Fibroblast of lung (primary cell): ENCODE results near the gene WDR90. TPM values are rescaled to one million over a fixed set of nuclear protein-coding genes. Genes with fewer than 3 reads are reported as not detected.
A peak's percentile ranks its signal among the peaks of the same experiment; 100 is the strongest.

ENCODE experiments used
- DNase-seq, 2 donors: peaks; one replicate each; pipeline versions ENCODE4 v3.0.0 to v3.0.0-alpha.2; 2010; ENCODE audit warnings: low read depth in 2 of 2
- H2AFZ ChIP-seq: 2 replicates; pipeline ENCODE4 v1.5.1; 2012; ENCODE audit warnings: low read length, control low read depth, inconsistent platforms
- H3K27ac ChIP-seq: 2 replicates; pipeline ENCODE4 v1.5.1; 2011; ENCODE audit warnings: low read length, control low read depth; ENCODE audit not compliant: insufficient read depth
- H3K27me3 ChIP-seq: 2 replicates; pipeline ENCODE4 v1.5.1; 2011; ENCODE audit warnings: mild to moderate bottlenecking, low read length; ENCODE audit not compliant: control insufficient read depth, insufficient read depth
- H3K36me3 ChIP-seq: 2 replicates; pipeline ENCODE4 v1.5.1; 2011; ENCODE audit warnings: low read length; ENCODE audit not compliant: control insufficient read depth, insufficient read depth
- H3K4me1 ChIP-seq: 2 replicates; pipeline ENCODE4 v1.5.1; 2011; ENCODE audit warnings: low read length; ENCODE audit not compliant: control insufficient read depth, insufficient read depth; ENCODE audit errors: extremely low read depth
- H3K4me2 ChIP-seq: 2 replicates; pipeline ENCODE4 v1.5.1; 2011; ENCODE audit warnings: low read length, control low read depth; ENCODE audit not compliant: insufficient read depth; ENCODE audit errors: extremely low read depth
- H3K4me3 ChIP-seq, 4 experiments: fragments of 200-600 bp in 1 of 4; sonication (generic) in 1 of 4; replicated peaks in 1 of 4; 2 replicates each; pipeline ENCODE4 v1.5.1; 2011 to 2016; ENCODE audit warnings: low read length in 4 of 4, low read depth in 3 of 4, mild to moderate bottlenecking in 3 of 4, control low read depth in 2 of 4, inconsistent platforms in 1 of 4, mixed read lengths in 1 of 4; ENCODE audit not compliant: insufficient read depth in 1 of 4; ENCODE audit errors: control extremely low read depth in 1 of 4
- H3K79me2 ChIP-seq: 2 replicates; pipeline ENCODE4 v1.5.1; 2012; ENCODE audit warnings: mild to moderate bottlenecking, low read length, inconsistent platforms; ENCODE audit not compliant: control insufficient read depth, insufficient read depth
- H3K9ac ChIP-seq: 2 replicates; pipeline ENCODE4 v1.5.1; 2011; ENCODE audit warnings: mild to moderate bottlenecking, low read length, control low read depth; ENCODE audit not compliant: insufficient read depth
- H3K9me3 ChIP-seq: 2 replicates; pipeline ENCODE4 v1.5.1; 2012; ENCODE audit warnings: low read depth, low read length; ENCODE audit not compliant: control insufficient read depth, insufficient read depth
- H4K20me1 ChIP-seq: 2 replicates; pipeline ENCODE4 v1.5.1; 2011; ENCODE audit warnings: low read length; ENCODE audit not compliant: control insufficient read depth, insufficient read depth; ENCODE audit errors: extremely low read depth
- CTCF ChIP-seq, 2 donors: IDR thresholded peaks in 1 of 2; conservative IDR thresholded peaks in 1 of 2; 1 replicate in 1 of 2; 2 replicates in 1 of 2; pipeline ENCODE4 v1.5.1; 2011 to 2012; ENCODE audit warnings: low read length in 2 of 2, control low read depth in 1 of 2, inconsistent platforms in 1 of 2, low read depth in 1 of 2, mild to moderate bottlenecking in 1 of 2
- EZH2 ChIP-seq: IDR thresholded peaks from 2 replicates; pipeline ENCODE4 v1.5.1; 2012; ENCODE audit warnings: low read length, control low read depth, mild to moderate bottlenecking; ENCODE audit errors: missing control alignments
- polyA plus RNA-seq, 2 donors: library from polyadenylated mRNA; depleted of rRNA in 1 of 2; stranded (reverse) in 1 of 2; unstranded in 1 of 2; fragments of >200 nt; gene quantifications; 2 replicates each; pipeline ENCODE4 v1.2.1, GENCODE V29; 2011 to 2012; ENCODE audit warnings: missing spikeins in 1 of 2
- total RNA-seq: library from RNA; depleted of rRNA; stranded (reverse); fragments of >200 nt; gene quantifications from 2 replicates; pipeline ENCODE4 v1.2.1, GENCODE V29; 2014

Gene WDR90
- total and polyA plus RNA-seq, 2 donors (not counting 1 experiment from before 2014, with no cell fraction given) = 2.9 to 4.8 TPM

- Histone ChIP-seq H2AFZ (no peak within 1 kb of the TSS), H3K4me2 (peak within 1 kb of the TSS; percentile 71)
- peak; percentile 51 to 52 for DNase-seq
These were observed 26.1 kb downstream of the WDR90 start, which contains the start of gene RHBDL1 for GRCh38 chr16:674968-675883. TSS of gene RHBDL1 (plus strand) at chr16:675671. CDS start at chr16:675791, 120 bp downstream.

GRCh38 chr16:675884-676564 lies 26.9 kb downstream of the WDR90 start:
- Histone ChIP-seq H3K79me2 (peaks cover 4% of the 10 kb centered on the region), H3K36me3 (peaks cover 19% of the 10 kb centered on the region), H3K4me3 (peak overlapping the region in 3 of 4 experiments; percentile 15 to 57 (median 25)), H3K4me1 (peaks cover 6% of the 10 kb centered on the region), H3K4me2 (peak overlapping the region; percentile 71), H3K9ac (no peak overlapping the region), H3K27ac (no peak overlapping the region), H2AFZ (no peak overlapping the region), H4K20me1 (no peaks in the 10 kb centered on the region), H3K9me3 (no peaks in the 10 kb centered on the region), H3K27me3 (no peaks in the 10 kb centered on the region)
- no peak for DNase-seq
- TF ChIP-seq CTCF (conservative IDR thresholded peaks at IDR 0.05 in 1 of 2, IDR thresholded peaks at IDR 0.05 in 1 of 2; ENCODE audit: low read depth in 1 of 2, low read length in 2 of 2) = no peak
- TF ChIP-seq EZH2 = no peak

More at GRCh38 chr16:674968-675883, 26.1 kb downstream of the WDR90 start, which contains the start of gene RHBDL1:
- no peaks in the 10 kb centered on the region for H3K27me3 ChIP-seq
- peak within 1 kb of the TSS; percentile 20 to 57 (median 23) for H3K4me3 ChIP-seq
- H3K79me2 ChIP-seq = peaks cover 2% of the 10 kb centered on the region
- H3K4me1 ChIP-seq = peaks cover 5% of the 10 kb centered on the region
- no peaks in the 10 kb centered on the region for H3K9me3 ChIP-seq
- H3K27ac ChIP-seq = no peak within 1 kb of the TSS
- no peaks in the 10 kb centered on the region for H4K20me1 ChIP-seq
- no peak for TF ChIP-seq EZH2
- no peak for TF ChIP-seq CTCF (conservative IDR thresholded peaks at IDR 0.05 in 1 of 2, IDR thresholded peaks at IDR 0.05 in 1 of 2; ENCODE audit: low read depth in 1 of 2, low read length in 2 of 2)
- peaks cover 27% of the 10 kb centered on the region for H3K36me3 ChIP-seq
- no peak within 1 kb of the TSS for H3K9ac ChIP-seq

GRCh38 chr16:676565-676902 lies 27.4 kb downstream of the WDR90 start:
- peaks cover 10% of the 10 kb centered on the region for H3K4me1 ChIP-seq
- TF ChIP-seq EZH2 = no peak
- H3K9ac ChIP-seq = no peak overlapping the region
- H4K20me1 ChIP-seq = no peaks in the 10 kb centered on the region
- no peak overlapping the region for H2AFZ ChIP-seq
- H3K27ac ChIP-seq = no peak overlapping the region
- H3K27me3 ChIP-seq = no peaks in the 10 kb centered on the region
- peaks cover 9% of the 10 kb centered on the region for H3K79me2 ChIP-seq
- H3K36me3 ChIP-seq = peaks cover 16% of the 10 kb centered on the region
- H3K9me3 ChIP-seq = no peaks in the 10 kb centered on the region
- DNase-seq = no peak
- H3K4me3 ChIP-seq = no peak overlapping the region
- H3K4me2 ChIP-seq = no peak overlapping the region
